Right lobe of liver (tissue), 6 donors: ENCODE measurements around the gene COL5A1. TPM values are rescaled to one million over a fixed set of nuclear protein-coding genes. Genes with fewer than 3 reads are reported as not detected.

ENCODE experiments used
- ATAC-seq, 4 donors: fragments of 200-7000 bp; cut with Tn5 transposase; one replicate each; pipeline ENCODE4 v1.9.1; 2020; ENCODE audit warnings: mild to moderate bottlenecking in 4 of 4, moderate library complexity in 4 of 4
- DNase-seq, 3 donors: peaks; one replicate each; pipeline ENCODE4 v3.0.0-alpha.2; 2020
- H3K27ac ChIP-seq, 3 donors: fragments of 200-600 bp; one replicate each; pipeline ENCODE4 v1.8.0; 2022
- H3K27me3 ChIP-seq, 2 donors: fragments of 200-600 bp; one replicate each; pipeline ENCODE4 v1.8.0; 2022
- H3K36me3 ChIP-seq, 4 donors: fragments of 200-600 bp; sonication (generic) in 1 of 4; one replicate each; pipeline versions ENCODE4 v1.5.1 to v1.8.0; 2017 to 2022; ENCODE audit warnings: control low read depth in 1 of 4
- H3K4me1 ChIP-seq, 4 donors: fragments of 200-600 bp; sonication (generic) in 1 of 4; one replicate each; pipeline versions ENCODE4 v1.5.1 to v1.8.0; 2017 to 2022; ENCODE audit warnings: control low read depth in 1 of 4
- H3K4me3 ChIP-seq, 3 donors: fragments of 200-600 bp; one replicate each; pipeline ENCODE4 v1.8.0; 2022
- H3K9me3 ChIP-seq, 4 donors: fragments of 200-600 bp; sonication (generic) in 1 of 4; one replicate each; pipeline versions ENCODE4 v1.5.1 to v1.8.0; 2017 to 2022; ENCODE audit warnings: control low read depth in 1 of 4
- CTCF ChIP-seq, 4 donors: fragments of 200-600 bp in 3 of 4; fragments of 450-650 bp in 1 of 4; IDR thresholded peaks; one replicate each; pipeline versions ENCODE4 v1.5.1 to v1.8.0; 2016 to 2022; ENCODE audit warnings: antibody characterized with exemption in 4 of 4, mild to moderate bottlenecking in 2 of 4
- POLR2A ChIP-seq: fragments of 450-650 bp; IDR thresholded peaks from one replicate; pipeline ENCODE4 v1.6.1; 2017; ENCODE audit warnings: antibody characterized with exemption, mild to moderate bottlenecking
- WGBS: methylation state at CpG from one replicate; pipeline ENCODE4 v1.1.6; 2018; ENCODE audit warnings: low coverage, low lambda C conversion rate; ENCODE audit not compliant: insufficient coverage; ENCODE audit errors: missing lambda C conversion rate; 5-methylcytosine and 5-hydroxymethylcytosine counted together
- intact Hi-C, 2 donors: fragments of 100-400 bp; cut with DNase I; formaldehyde crosslinking; loops; one replicate each; pipeline versions ENCODE4 v1.11.2 to v1.14.1; 2022
- total RNA-seq, 6 experiments: library from RNA; depleted of rRNA in 2 of 6; stranded (reverse); fragments of >200 nt in 2 of 6; fragmentation: NEBNext Ultra II Directional in 3 of 6; extraction: Animal tissue kit (Norgen Biotek cat#: 25700) in 3 of 6; gene quantifications; one replicate each; pipeline versions ENCODE4 v1.1.0 to v1.2.4, GENCODE V29; 2016 to 2023
- donor health status: DM: no; HTN: yes; CAD: no.
- donor health status: DM: no; HTN: no; CAD: no.
- donor health status: DM: no; HTN: no; CAD: no.
- donor health status: DM: no; HTN: yes; CAD: no.
- donor health status: DM: no; HTN: yes; CAD: no.

Gene COL5A1
- total RNA-seq, 6 experiments from 2014 or later, result 1.5 to 17.0 (median 7.7) TPM

GRCh38 chr9:134757216-134757975, 115.8 kb downstream of the COL5A1 start:
- Histone ChIP-seq H3K4me3 (no peak overlapping the region), H3K4me1 (no peaks in the 10 kb centered on the region), H3K9me3 (no peaks in the 10 kb centered on the region), H3K27ac (no peak overlapping the region), H3K36me3 (no peaks in the 10 kb centered on the region), H3K27me3 (no peaks in the 10 kb centered on the region)
- TF ChIP-seq CTCF (IDR thresholded peaks at IDR 0.05), result no peak
- no peak for TF ChIP-seq POLR2A
- no peak for ATAC-seq
- WGBS, result 72% methylated on average over 9 of the region's 26 CpGs
- intact Hi-C loops, result no loop called here
- no peak for DNase-seq

GRCh38 chr9:134758949-134759607, 117.5 kb downstream of the COL5A1 start:
- TF ChIP-seq CTCF (IDR thresholded peaks at IDR 0.05), result no peak
- TF ChIP-seq POLR2A, result no peak
- Histone ChIP-seq H3K36me3 (no peaks in the 10 kb centered on the region), H3K27me3 (no peaks in the 10 kb centered on the region), H3K4me3 (no peak overlapping the region), H3K9me3 (no peaks in the 10 kb centered on the region), H3K4me1 (no peaks in the 10 kb centered on the region), H3K27ac (no peak overlapping the region)
- DNase-seq, result no peak
- intact Hi-C loops, result no loop called here
- no peak for ATAC-seq
- 88% methylated on average over 8 of the region's 9 CpGs for WGBS

GRCh38 chr9:134759913-134760312, 118.3 kb downstream of the COL5A1 start:
- H3K27ac ChIP-seq, result no peak overlapping the region
- DNase-seq (no peak), ATAC-seq (no peak)
- no peaks in the 10 kb centered on the region for H3K27me3 ChIP-seq
- TF ChIP-seq POLR2A (no peak), CTCF (IDR thresholded peaks at IDR 0.05) (no peak)
- 77% methylated on average over 7 of the region's 8 CpGs for WGBS
- intact Hi-C loops, result no loop called here
- no peaks in the 10 kb centered on the region for H3K36me3 ChIP-seq
- no peak overlapping the region for H3K4me3 ChIP-seq
- no peaks in the 10 kb centered on the region for H3K9me3 ChIP-seq
- H3K4me1 ChIP-seq, result no peaks in the 10 kb centered on the region

- 84% methylated on average over 17 of the region's 18 CpGs for WGBS
- Histone ChIP-seq H3K4me1 (no peaks in the 10 kb centered on the region), H3K36me3 (no peaks in the 10 kb centered on the region), H3K9me3 (no peaks in the 10 kb centered on the region), H3K27ac (no peak overlapping the region), H3K4me3 (no peak overlapping the region), H3K27me3 (no peaks in the 10 kb centered on the region)
- intact Hi-C loops, result no loop called here
- DNase-seq (no peak), ATAC-seq (no peak)
- no peak for TF ChIP-seq CTCF (IDR thresholded peaks at IDR 0.05)
Observed at GRCh38 chr9:134760750-134761420, 119.3 kb downstream of the COL5A1 start.
